Memory B cell (primary cell): ENCODE measurements around the gene KRTAP1-1.
"Not testable (repeated sequence)": the region's sequence is repeated elsewhere in the genome, so short reads cannot be mapped to it uniquely, and the experiment has no call there.

Experiments
- ATAC-seq: fragments of 150-1000 bp; cut with Tn5 transposase; 2 replicates; pipeline ENCODE4 v1.10.0; 2021; ENCODE audit warnings: low read depth, mild to moderate bottlenecking, moderate library complexity
- DNase-seq, 2 donors: peaks; one replicate each; pipeline ENCODE4 v3.0.0; 2022; ENCODE audit warnings: low spot score in 2 of 2
- H3K27ac Mint-ChIP-seq: one replicate; pipeline ENCODE4 v1.8.0; 2022; ENCODE audit warnings: mild to moderate bottlenecking, moderate library complexity, mixed read lengths
- H3K27me3 Mint-ChIP-seq: one replicate; pipeline ENCODE4 v1.8.0; 2022; ENCODE audit warnings: mixed read lengths
- H3K36me3 Mint-ChIP-seq: one replicate; pipeline ENCODE4 v1.8.0; 2022; ENCODE audit warnings: mild to moderate bottlenecking, mixed read lengths
- H3K4me1 Mint-ChIP-seq: one replicate; pipeline ENCODE4 v1.8.0; 2022; ENCODE audit warnings: mixed read lengths
- H3K4me3 Mint-ChIP-seq: one replicate; pipeline ENCODE4 v1.8.0; 2022; ENCODE audit warnings: mild to moderate bottlenecking, moderate library complexity, mixed read lengths
- H3K9me3 Mint-ChIP-seq: one replicate; pipeline ENCODE4 v1.8.0; 2022; ENCODE audit warnings: mixed read lengths

KRTAP1-1 gene

GRCh38 chr17:41012326-41013120 lies 28.7 kb downstream of the KRTAP1-1 start:
- ATAC-seq: no peak
- Mint-ChIP-seq H3K27ac (no peak overlapping the region), H3K27me3 (peaks cover 12% of the 10 kb centered on the region)

GRCh38 chr17:41010441-41010840 lies 30.8 kb downstream of the KRTAP1-1 start:
- no peaks in the 10 kb centered on the region for H3K4me1 Mint-ChIP-seq
- H3K4me3 Mint-ChIP-seq: no peak overlapping the region
- H3K27me3 Mint-ChIP-seq: peaks cover 10% of the 10 kb centered on the region
- ATAC-seq (no peak), DNase-seq (no peak)
- no peaks in the 10 kb centered on the region for H3K9me3 Mint-ChIP-seq
- no peaks in the 10 kb centered on the region for H3K36me3 Mint-ChIP-seq
- no peak overlapping the region for H3K27ac Mint-ChIP-seq

More at GRCh38 chr17:41012326-41013120, 28.7 kb downstream of the KRTAP1-1 start:
- Mint-ChIP-seq H3K36me3 (no peaks in the 10 kb centered on the region), H3K9me3 (no peaks in the 10 kb centered on the region), H3K4me3 (no peak overlapping the region), H3K4me1 (peaks cover 2% of the 10 kb centered on the region)
- DNase-seq: no peak

- no peaks in the 10 kb centered on the region for H3K9me3 Mint-ChIP-seq
- ATAC-seq (no peak), DNase-seq (no peak)
- no peak overlapping the region for H3K27ac Mint-ChIP-seq
- no peaks in the 10 kb centered on the region for H3K36me3 Mint-ChIP-seq
- H3K4me1 Mint-ChIP-seq: no peaks in the 10 kb centered on the region
- no peak overlapping the region for H3K4me3 Mint-ChIP-seq
- peaks cover 9% of the 10 kb centered on the region for H3K27me3 Mint-ChIP-seq
Observed at GRCh38 chr17:41009936-41010335, 31.3 kb downstream of the KRTAP1-1 start.

GRCh38 chr17:41009301-41009760 lies 31.9 kb downstream of the KRTAP1-1 start:
- H3K27me3 Mint-ChIP-seq: peaks cover 9% of the 10 kb centered on the region
- no peak overlapping the region for H3K27ac Mint-ChIP-seq
- DNase-seq (no peak), ATAC-seq (no peak)
- no peaks in the 10 kb centered on the region for H3K36me3 Mint-ChIP-seq
- no peak overlapping the region for H3K4me3 Mint-ChIP-seq
- no peaks in the 10 kb centered on the region for H3K4me1 Mint-ChIP-seq
- H3K9me3 Mint-ChIP-seq: no peaks in the 10 kb centered on the region

- Mint-ChIP-seq H3K27me3 (peaks cover 10% of the 10 kb centered on the region), H3K27ac (no peak within 1 kb of the TSS)
Observed at GRCh38 chr17:41008811-41009210, 32.4 kb downstream of the KRTAP1-1 start, which contains the start of gene KRTAP3-1. Gene KRTAP3-1, minus strand, starts transcription at chr17:41009128. Its CDS starts 54 bp downstream, at chr17:41009074.

GRCh38 chr17:41004397-41004796 lies 36.9 kb downstream of the KRTAP1-1 start:
- Mint-ChIP-seq H3K4me1 (no peaks in the 10 kb centered on the region), H3K4me3 (no peak overlapping the region), H3K36me3 (no peaks in the 10 kb centered on the region), H3K27ac (no peak overlapping the region), H3K9me3 (no peaks in the 10 kb centered on the region), H3K27me3 (peaks cover 12% of the 10 kb centered on the region)
- DNase-seq (no peak), ATAC-seq (no peak)

More at GRCh38 chr17:41008811-41009210, 32.4 kb downstream of the KRTAP1-1 start, which contains the start of gene KRTAP3-1:
- ATAC-seq (no peak), DNase-seq (no peak)
- Mint-ChIP-seq H3K36me3 (no peaks in the 10 kb centered on the region), H3K9me3 (no peaks in the 10 kb centered on the region), H3K4me3 (no peak within 1 kb of the TSS), H3K4me1 (no peaks in the 10 kb centered on the region)

GRCh38 chr17:41003926-41004325 lies 37.3 kb downstream of the KRTAP1-1 start:
- no peaks in the 10 kb centered on the region for H3K4me1 Mint-ChIP-seq
- no peak overlapping the region for H3K27ac Mint-ChIP-seq
- H3K9me3 Mint-ChIP-seq: no peaks in the 10 kb centered on the region
- ATAC-seq: no peak
- no peak for DNase-seq
- H3K36me3 Mint-ChIP-seq: no peaks in the 10 kb centered on the region
- no peak overlapping the region for H3K4me3 Mint-ChIP-seq
- peaks cover 13% of the 10 kb centered on the region for H3K27me3 Mint-ChIP-seq

GRCh38 chr17:41002814-41003213 lies 38.4 kb downstream of the KRTAP1-1 start:
- H3K36me3 Mint-ChIP-seq: no peaks in the 10 kb centered on the region
- H3K27ac Mint-ChIP-seq: no peak overlapping the region
- no peaks in the 10 kb centered on the region for H3K4me1 Mint-ChIP-seq
- ATAC-seq (no peak), DNase-seq (no peak)
- H3K4me3 Mint-ChIP-seq: no peak overlapping the region
- H3K9me3 Mint-ChIP-seq: no peaks in the 10 kb centered on the region
- H3K27me3 Mint-ChIP-seq: peaks cover 12% of the 10 kb centered on the region

GRCh38 chr17:41001795-41002194 lies 39.5 kb downstream of the KRTAP1-1 start:
- H3K4me3 Mint-ChIP-seq: no peak overlapping the region
- H3K27ac Mint-ChIP-seq: no peak overlapping the region
- no peaks in the 10 kb centered on the region for H3K36me3 Mint-ChIP-seq
- no peaks in the 10 kb centered on the region for H3K4me1 Mint-ChIP-seq
- ATAC-seq (no peak), DNase-seq (no peak)
- H3K27me3 Mint-ChIP-seq: peaks cover 17% of the 10 kb centered on the region
- no peaks in the 10 kb centered on the region for H3K9me3 Mint-ChIP-seq

GRCh38 chr17:40999563-40999962 lies 41.7 kb downstream of the KRTAP1-1 start, which contains the start of gene KRTAP3-2:
Gene KRTAP3-2, minus strand, starts transcription at chr17:40999906. Its CDS starts 53 bp downstream, at chr17:40999853.
- not testable (repeated sequence) for DNase-seq, H3K9me3 Mint-ChIP-seq, H3K4me1 Mint-ChIP-seq, H3K27ac Mint-ChIP-seq, H3K4me3 Mint-ChIP-seq, ATAC-seq, H3K36me3 Mint-ChIP-seq
- H3K27me3 Mint-ChIP-seq: peaks cover 15% of the 10 kb centered on the region

- no peaks in the 10 kb centered on the region for H3K9me3 Mint-ChIP-seq
- no peak overlapping the region for H3K4me3 Mint-ChIP-seq
- no peak overlapping the region for H3K27ac Mint-ChIP-seq
- no peaks in the 10 kb centered on the region for H3K36me3 Mint-ChIP-seq
- peaks cover 13% of the 10 kb centered on the region for H3K27me3 Mint-ChIP-seq
- no peak for ATAC-seq
- DNase-seq: no peak
- no peaks in the 10 kb centered on the region for H3K4me1 Mint-ChIP-seq
Observed at GRCh38 chr17:40997361-40997760, 43.9 kb downstream of the KRTAP1-1 start.

- Mint-ChIP-seq H3K36me3 (no peaks in the 10 kb centered on the region), H3K27me3 (peaks cover 13% of the 10 kb centered on the region), H3K9me3 (no peaks in the 10 kb centered on the region), H3K4me3 (no peak overlapping the region), H3K27ac (no peak overlapping the region), H3K4me1 (no peaks in the 10 kb centered on the region)
- DNase-seq (no peak), ATAC-seq (no peak)
Observed at GRCh38 chr17:40996829-40997228, 44.4 kb downstream of the KRTAP1-1 start.

GRCh38 chr17:40995116-40995515 lies 46.1 kb downstream of the KRTAP1-1 start:
- no peak overlapping the region for H3K4me3 Mint-ChIP-seq
- DNase-seq (no peak), ATAC-seq (no peak)
- no peaks in the 10 kb centered on the region for H3K4me1 Mint-ChIP-seq
- peaks cover 12% of the 10 kb centered on the region for H3K27me3 Mint-ChIP-seq
- no peak overlapping the region for H3K27ac Mint-ChIP-seq
- H3K9me3 Mint-ChIP-seq: no peaks in the 10 kb centered on the region
- H3K36me3 Mint-ChIP-seq: no peaks in the 10 kb centered on the region

GRCh38 chr17:40993839-40994238 lies 47.4 kb downstream of the KRTAP1-1 start, which contains the start of gene KRTAP3-3:
Gene KRTAP3-3, minus strand, starts transcription at chr17:40994164. Its CDS starts 67 bp downstream, at chr17:40994097.
- H3K9me3 Mint-ChIP-seq: no peaks in the 10 kb centered on the region
- H3K4me3 Mint-ChIP-seq: no peak within 1 kb of the TSS
- no peak for DNase-seq
- no peak for ATAC-seq
- H3K27ac Mint-ChIP-seq: no peak within 1 kb of the TSS
- no peaks in the 10 kb centered on the region for H3K36me3 Mint-ChIP-seq
- peaks cover 8% of the 10 kb centered on the region for H3K27me3 Mint-ChIP-seq
- H3K4me1 Mint-ChIP-seq: no peaks in the 10 kb centered on the region
